CD4-positive, alpha-beta T cell treated with Interferon gamma for 1 hour (primary cell): ENCODE results near the gene PSD4.

Experiments
- DNase-seq: peaks from one replicate; pipeline ENCODE4 v3.0.0-alpha.2; 2020

PSD4 gene

DNA sequence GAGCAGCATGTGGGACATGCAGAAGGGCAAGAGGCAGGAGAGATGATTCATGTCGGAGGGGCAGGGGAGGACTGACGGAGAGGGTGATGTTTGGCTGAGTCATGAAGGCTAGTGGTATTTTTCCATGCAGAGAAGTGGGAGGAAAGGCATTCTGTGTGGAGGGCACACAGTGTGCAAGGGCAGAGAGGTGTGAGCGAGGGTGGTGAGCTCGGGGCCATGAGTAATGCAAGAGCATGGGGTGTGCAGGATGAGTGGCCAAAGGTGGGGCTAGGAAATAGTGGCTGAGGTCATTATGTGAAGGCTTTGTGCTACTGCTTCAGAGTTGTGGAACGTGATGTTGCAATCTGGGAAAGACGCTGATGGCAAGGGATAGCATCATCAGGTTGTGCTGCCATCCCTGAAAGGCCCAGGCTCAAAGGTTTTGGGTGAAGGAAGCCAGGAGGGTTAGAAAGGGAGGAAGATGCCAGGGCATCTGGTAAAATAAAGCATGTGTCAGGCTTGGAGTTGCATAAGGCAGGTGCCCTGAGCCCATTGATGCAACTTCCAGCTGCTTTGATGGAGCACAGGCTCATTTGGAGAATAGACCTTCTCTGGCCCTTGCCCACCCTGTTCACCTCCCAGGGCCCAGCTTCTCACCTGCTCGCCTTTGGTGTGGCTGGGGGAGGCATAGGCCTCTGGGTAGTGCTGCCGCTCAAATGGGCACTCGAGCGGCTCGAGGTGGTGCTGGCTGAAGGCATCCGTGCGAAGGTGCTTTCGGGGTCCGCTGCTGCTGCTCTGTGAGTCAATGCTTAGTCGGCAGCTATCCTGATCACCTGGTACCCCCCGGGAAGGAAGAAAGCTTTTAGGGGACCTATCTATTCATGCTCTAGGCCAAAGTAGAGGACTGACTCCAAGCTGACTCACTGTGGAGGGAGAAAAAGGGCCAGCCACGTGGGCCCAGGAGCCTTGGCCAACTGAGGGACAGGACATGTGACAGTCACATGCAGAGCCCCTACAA is 67.4 kb downstream of the PSD4 start:
- peak; percentile 34 for DNase-seq

DNA sequence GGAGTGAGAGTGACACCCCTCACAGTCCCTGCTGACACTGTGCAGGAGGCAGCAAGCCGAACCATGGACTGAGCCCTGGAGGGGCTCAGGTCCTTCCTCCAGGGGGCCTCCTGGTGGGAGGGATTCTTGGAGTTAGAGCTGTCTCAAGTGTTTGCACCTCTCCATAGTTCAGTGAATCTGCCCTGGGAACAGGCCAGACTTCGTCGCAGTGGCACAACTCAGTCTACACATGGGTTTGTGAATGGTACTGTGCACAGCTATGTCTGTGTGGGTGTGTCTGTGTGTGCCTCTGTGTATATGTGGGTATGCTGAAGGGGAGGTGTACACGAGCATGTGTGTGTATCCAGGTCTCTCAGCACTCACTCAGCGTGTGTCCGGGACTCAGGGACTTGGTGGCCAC is 68.6 kb downstream of the PSD4 start:
- DNase-seq: no peak

- DNase-seq: no peak
Measured at GRCh38 chr2:113245276-113245711, 71.5 kb downstream of the PSD4 start.

- DNase-seq: no peak
Measured at GRCh38 chr2:113246606-113247005, 72.8 kb downstream of the PSD4 start.

GRCh38 chr2:113248997-113249770 is 75.4 kb downstream of the PSD4 start:
- DNase-seq: peak; percentile 71

- no peak for DNase-seq
Measured at GRCh38 chr2:113251118-113251517, 77.3 kb downstream of the PSD4 start.

DNA sequence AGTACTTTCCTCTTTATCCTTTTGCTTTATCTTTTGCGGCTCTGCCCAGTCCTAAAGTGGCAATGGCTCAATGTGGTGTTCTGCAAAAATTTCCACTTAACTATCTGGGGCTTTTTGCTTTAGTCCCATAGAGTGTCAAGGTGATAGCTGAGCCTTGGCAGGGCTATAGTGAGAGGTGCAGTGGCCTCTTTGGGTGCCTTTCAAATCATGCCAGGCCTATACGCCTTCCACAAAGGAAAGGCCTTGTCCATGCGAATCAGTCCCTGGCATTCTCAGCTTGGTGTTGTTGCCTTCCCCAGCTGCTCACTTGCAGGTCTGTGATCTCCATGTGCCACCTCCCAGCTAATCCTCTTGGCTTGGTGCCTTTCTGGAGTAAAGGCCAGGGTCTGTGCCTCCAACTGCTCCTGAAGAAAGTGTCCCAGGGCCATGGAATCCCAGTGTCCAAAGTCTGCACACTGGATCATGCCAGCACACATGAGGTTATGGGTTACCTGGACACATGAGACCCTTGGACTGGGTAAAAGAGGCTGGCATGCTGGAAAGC is 78.3 kb downstream of the PSD4 start:
- no peak for DNase-seq

DNA sequence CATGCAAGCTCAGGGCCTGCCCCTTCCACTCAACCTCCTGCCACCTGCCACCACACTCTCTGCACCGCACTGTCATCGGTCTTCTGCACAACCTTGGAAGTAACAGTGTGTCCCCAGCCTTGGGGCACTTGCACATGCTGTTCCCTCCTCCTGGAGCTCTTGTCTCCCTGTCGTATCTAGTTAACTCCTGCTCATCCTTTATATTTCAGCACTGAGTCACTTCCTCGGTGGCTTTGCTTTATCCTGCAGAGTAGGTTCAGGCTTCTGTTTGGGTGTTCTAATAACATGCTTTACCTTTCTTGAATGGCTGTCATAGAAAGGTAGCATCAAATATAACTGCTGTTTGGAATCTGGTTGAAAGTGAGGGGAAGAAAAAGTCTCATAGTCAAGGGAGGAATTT is 79.7 kb downstream of the PSD4 start:
- no peak for DNase-seq

- no peak for DNase-seq
Measured at GRCh38 chr2:113255140-113256070, 81.6 kb downstream of the PSD4 start.

GRCh38 chr2:113257516-113258264 is 83.9 kb downstream of the PSD4 start:
- no peak for DNase-seq

DNA sequence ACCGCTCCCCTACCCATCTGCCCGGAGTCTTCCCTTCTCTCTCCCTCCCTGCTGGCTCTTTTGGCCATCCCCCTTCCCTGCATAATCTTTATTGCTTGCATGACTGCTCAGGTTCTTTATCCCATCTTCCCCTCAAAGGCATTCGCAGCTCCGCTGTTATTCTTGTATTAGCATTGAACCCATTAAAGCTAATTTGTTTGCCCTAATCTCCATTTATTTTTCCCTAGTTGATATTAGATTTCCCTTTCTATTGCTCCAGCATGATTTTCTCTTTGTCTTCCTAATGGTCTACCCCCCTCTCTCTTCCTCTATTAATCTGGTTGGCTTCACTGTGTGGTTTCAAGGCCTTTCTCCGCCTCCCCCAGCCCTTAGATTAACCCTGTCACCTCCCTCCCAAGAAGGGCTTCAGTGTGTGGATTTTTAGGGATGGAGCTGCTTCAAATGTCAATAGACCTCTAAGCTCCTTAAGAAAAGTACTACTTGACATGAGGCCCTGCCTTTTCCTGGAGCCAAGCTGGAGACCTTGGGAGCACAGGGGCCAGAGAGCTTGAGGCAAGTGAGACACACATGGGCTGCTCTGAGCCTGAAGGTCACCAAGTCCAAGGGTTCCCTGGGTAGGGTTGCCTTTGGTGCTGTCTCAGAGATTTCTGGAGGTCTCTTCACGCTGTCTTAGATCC is 84.8 kb downstream of the PSD4 start:
- no peak for DNase-seq
